Loucy (cell line): ENCODE results near the gene CTBP2.

Experiments
- H2AFZ ChIP-seq: fragments of 200-600 bp; sonication (generic); 2 replicates; pipeline ENCODE4 v1.6.0; 2016; ENCODE audit warnings: antibody characterized with exemption, mild to moderate bottlenecking, low read length, moderate library complexity
- H3F3A ChIP-seq: fragments of 200-600 bp; 2 replicates; pipeline ENCODE4 v1.6.0; 2016; ENCODE audit warnings: antibody characterized with exemption, low read depth, mild to moderate bottlenecking
- H3K27me3 ChIP-seq: fragments of 200-600 bp; sonication (generic); 2 replicates; pipeline ENCODE4 v1.6.1; 2014; ENCODE audit warnings: low read length, mild to moderate bottlenecking; ENCODE audit not compliant: insufficient read depth, poor library complexity, severe bottlenecking
- H3K36me3 ChIP-seq: fragments of 200-600 bp; sonication (generic); 2 replicates; pipeline ENCODE4 v1.6.1; 2016; ENCODE audit warnings: low read length; ENCODE audit not compliant: insufficient read depth
- H3K4me1 ChIP-seq: fragments of 200-600 bp; sonication (generic); 2 replicates; pipeline ENCODE4 v1.5.1; 2014; ENCODE audit warnings: low read length, mild to moderate bottlenecking; ENCODE audit not compliant: insufficient read depth, poor library complexity, severe bottlenecking
- H3K4me2 ChIP-seq: fragments of 200-600 bp; sonication (generic); 2 replicates; pipeline ENCODE4 v1.6.0; 2014; ENCODE audit warnings: antibody characterized with exemption, low read length, low read depth, mild to moderate bottlenecking; ENCODE audit not compliant: poor library complexity, severe bottlenecking
- H3K4me3 ChIP-seq: fragments of 200-600 bp; sonication (generic); 2 replicates; pipeline ENCODE4 v1.5.1; 2014; ENCODE audit warnings: low read length, mild to moderate bottlenecking, mixed read lengths; ENCODE audit not compliant: poor library complexity, severe bottlenecking
- H3K79me2 ChIP-seq: fragments of 200-600 bp; sonication (generic); 2 replicates; pipeline ENCODE4 v1.6.1; 2014; ENCODE audit warnings: low read length; ENCODE audit not compliant: insufficient read depth
- H3K9ac ChIP-seq: fragments of 200-600 bp; sonication (generic); 2 replicates; pipeline ENCODE4 v1.6.0; 2014; ENCODE audit warnings: mild to moderate bottlenecking, low read depth, low read length, moderate library complexity; ENCODE audit not compliant: poor library complexity, severe bottlenecking
- H3K9me2 ChIP-seq: fragments of 200-600 bp; sonication (generic); replicated peaks from 2 replicates; pipeline ENCODE4 v1.6.1; 2016; ENCODE audit warnings: low read depth, low read length, mixed read lengths
- H3K9me3 ChIP-seq: fragments of 200-600 bp; sonication (generic); 2 replicates; pipeline ENCODE4 v1.6.1; 2014; ENCODE audit warnings: mild to moderate bottlenecking, antibody characterized with exemption, low read length, low read depth; ENCODE audit not compliant: insufficient read depth
- H4K20me1 ChIP-seq: fragments of 200-600 bp; sonication (generic); 2 replicates; pipeline ENCODE4 v1.6.0; 2014; ENCODE audit warnings: antibody characterized with exemption, low read length, mild to moderate bottlenecking; ENCODE audit not compliant: insufficient read depth, poor library complexity, severe bottlenecking
- EZH2phosphoT487 ChIP-seq: fragments of 200-600 bp; IDR thresholded peaks from 2 replicates; pipeline ENCODE4 v1.6.1; 2018; ENCODE audit warnings: antibody characterized with exemption, mild to moderate bottlenecking, moderate library complexity, borderline replicate concordance
- TF ChIP-seq, protein P1 (sequence below): fragments of 200-600 bp; sonication (generic); conservative IDR thresholded peaks from 2 replicates; pipeline ENCODE4 v1.5.1; 2014; ENCODE audit warnings: mild to moderate bottlenecking, antibody characterized with exemption, low read length

Gene CTBP2

DNA sequence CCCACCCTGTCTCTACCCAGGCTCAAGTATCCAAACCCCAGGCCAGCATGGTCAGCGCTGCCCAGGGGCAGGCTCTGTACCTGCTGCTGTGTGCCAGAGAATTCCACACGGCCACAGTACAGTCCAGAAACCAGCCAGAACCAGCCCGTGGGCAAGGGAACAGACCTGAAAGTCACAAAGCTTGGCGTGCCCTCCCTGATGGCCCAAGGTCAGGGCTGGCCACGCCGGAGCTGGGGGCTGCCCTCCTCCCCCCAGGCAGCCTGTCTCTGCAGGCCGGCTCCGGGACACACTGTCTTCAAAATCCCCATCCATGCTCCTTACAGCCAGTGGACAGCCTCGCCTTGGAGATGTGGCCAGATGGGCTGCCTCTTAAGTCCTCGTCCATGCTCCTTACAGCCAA, 78.4 kb downstream of the CTBP2 start:
- Histone ChIP-seq H3K9me2 (no peaks in the 10 kb centered on the region), H3K27me3 (no peaks in the 10 kb centered on the region), H3K9ac (no peak overlapping the region), H3K9me3 (no peaks in the 10 kb centered on the region), H4K20me1 (no peaks in the 10 kb centered on the region), H3K4me1 (no peaks in the 10 kb centered on the region), H2AFZ (no peak overlapping the region), H3K36me3 (no peaks in the 10 kb centered on the region), H3K4me2 (no peak overlapping the region), H3K4me3 (no peak overlapping the region), H3F3A (no peaks in the 10 kb centered on the region), H3K79me2 (no peaks in the 10 kb centered on the region)
- TF ChIP-seq, protein P1, sequence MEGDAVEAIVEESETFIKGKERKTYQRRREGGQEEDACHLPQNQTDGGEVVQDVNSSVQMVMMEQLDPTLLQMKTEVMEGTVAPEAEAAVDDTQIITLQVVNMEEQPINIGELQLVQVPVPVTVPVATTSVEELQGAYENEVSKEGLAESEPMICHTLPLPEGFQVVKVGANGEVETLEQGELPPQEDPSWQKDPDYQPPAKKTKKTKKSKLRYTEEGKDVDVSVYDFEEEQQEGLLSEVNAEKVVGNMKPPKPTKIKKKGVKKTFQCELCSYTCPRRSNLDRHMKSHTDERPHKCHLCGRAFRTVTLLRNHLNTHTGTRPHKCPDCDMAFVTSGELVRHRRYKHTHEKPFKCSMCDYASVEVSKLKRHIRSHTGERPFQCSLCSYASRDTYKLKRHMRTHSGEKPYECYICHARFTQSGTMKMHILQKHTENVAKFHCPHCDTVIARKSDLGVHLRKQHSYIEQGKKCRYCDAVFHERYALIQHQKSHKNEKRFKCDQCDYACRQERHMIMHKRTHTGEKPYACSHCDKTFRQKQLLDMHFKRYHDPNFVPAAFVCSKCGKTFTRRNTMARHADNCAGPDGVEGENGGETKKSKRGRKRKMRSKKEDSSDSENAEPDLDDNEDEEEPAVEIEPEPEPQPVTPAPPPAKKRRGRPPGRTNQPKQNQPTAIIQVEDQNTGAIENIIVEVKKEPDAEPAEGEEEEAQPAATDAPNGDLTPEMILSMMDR = no peak
- no peak for TF ChIP-seq EZH2phosphoT487

DNA sequence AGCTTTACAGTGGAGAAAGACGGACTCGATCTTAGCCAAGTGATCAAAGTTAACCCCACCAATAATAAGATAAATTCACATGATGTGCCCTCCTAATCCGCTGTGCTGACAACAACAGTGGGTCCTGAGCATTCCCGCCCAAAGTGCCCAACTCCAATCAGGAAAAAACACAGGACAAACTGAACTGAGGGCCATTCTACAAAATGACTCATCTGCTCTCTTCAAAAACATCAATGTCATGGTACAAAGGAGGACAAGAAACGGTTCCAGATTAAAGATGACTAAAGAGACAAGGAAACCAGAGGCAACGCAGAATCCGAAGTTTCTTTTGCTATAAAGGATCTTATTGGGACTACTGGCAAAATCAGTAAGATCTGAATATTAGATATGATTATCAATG, 79.4 kb downstream of the CTBP2 start:
- H3K27me3 ChIP-seq = no peaks in the 10 kb centered on the region
- H3F3A ChIP-seq = no peaks in the 10 kb centered on the region
- H3K36me3 ChIP-seq = no peaks in the 10 kb centered on the region
- no peak overlapping the region for H2AFZ ChIP-seq
- no peaks in the 10 kb centered on the region for H3K79me2 ChIP-seq
- H4K20me1 ChIP-seq = no peaks in the 10 kb centered on the region
- H3K4me3 ChIP-seq = no peak overlapping the region
- TF ChIP-seq, protein P1 = no peak
- no peak for TF ChIP-seq EZH2phosphoT487
- H3K9me3 ChIP-seq = no peaks in the 10 kb centered on the region
- H3K4me1 ChIP-seq = no peaks in the 10 kb centered on the region
- no peak overlapping the region for H3K9ac ChIP-seq
- H3K4me2 ChIP-seq = no peak overlapping the region
- H3K9me2 ChIP-seq = no peaks in the 10 kb centered on the region

DNA sequence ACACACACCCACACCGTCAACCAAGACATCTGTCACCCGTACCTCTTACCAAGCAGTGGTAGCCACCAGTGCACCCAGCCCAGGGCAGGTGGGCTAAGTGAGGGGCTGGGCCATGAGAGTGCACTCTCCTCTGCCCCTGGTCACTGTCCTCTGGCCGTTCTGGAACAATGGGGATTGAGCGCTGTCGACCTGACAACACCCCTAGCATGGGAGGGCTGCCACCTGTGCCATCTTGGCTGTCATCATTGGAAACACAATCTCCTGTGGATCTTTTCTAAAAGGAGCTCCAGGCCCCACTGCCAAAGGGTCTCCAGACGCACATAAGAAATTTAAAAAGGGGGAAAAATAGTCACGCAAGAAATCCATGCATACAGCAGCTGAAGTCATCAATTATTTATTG, 80.1 kb downstream of the CTBP2 start:
- no peaks in the 10 kb centered on the region for H3K4me1 ChIP-seq
- no peaks in the 10 kb centered on the region for H3K36me3 ChIP-seq
- no peak overlapping the region for H3K4me2 ChIP-seq
- no peaks in the 10 kb centered on the region for H3K27me3 ChIP-seq
- TF ChIP-seq EZH2phosphoT487 = no peak
- TF ChIP-seq, protein P1 = no peak
- no peak overlapping the region for H2AFZ ChIP-seq
- no peaks in the 10 kb centered on the region for H3F3A ChIP-seq
- H3K9me3 ChIP-seq = no peaks in the 10 kb centered on the region
- H3K4me3 ChIP-seq = no peak overlapping the region
- H3K9ac ChIP-seq = no peak overlapping the region
- no peaks in the 10 kb centered on the region for H3K79me2 ChIP-seq
- H4K20me1 ChIP-seq = no peaks in the 10 kb centered on the region
- H3K9me2 ChIP-seq = no peaks in the 10 kb centered on the region
